ENCODE measurements around the gene LTBP2.

The LTBP2 gene

GRCh38 chr14:74493343-74494261 lies 118.4 kb downstream of the LTBP2 start, which contains the start of gene ISCA2:
Gene ISCA2, plus strand, starts transcription at chr14:74493765. Its CDS starts 10 bp downstream, at chr14:74493775.
- ATAC-seq (replicated peaks) (peak; percentile 90), DNase-seq (peak; percentile 98 to 99 (median 99))
- peaks cover 16 to 19% of the 10 kb centered on the region in 2 donors for H3K4me1 Mint-ChIP-seq (ENCODE audit: low read depth in 2 of 2)
- H3K9me3 Mint-ChIP-seq: no peaks in the 10 kb centered on the region
- H3K36me3 Mint-ChIP-seq (ENCODE audit: insufficient read depth): peaks cover 12% of the 10 kb centered on the region
- H3K27ac Mint-ChIP-seq: no peak within 1 kb of the TSS
- H3K27me3 Mint-ChIP-seq: no peaks in the 10 kb centered on the region
- no peak within 1 kb of the TSS for H3K4me3 Mint-ChIP-seq

- H3K36me3 Mint-ChIP-seq (ENCODE audit: insufficient read depth): peaks cover 12% of the 10 kb centered on the region
- no peak for ATAC-seq (replicated peaks)
- H3K4me1 Mint-ChIP-seq (ENCODE audit: low read depth in 2 of 2): peaks cover 16 to 19% of the 10 kb centered on the region in 2 donors
- no peak within 1 kb of the TSS for H3K27ac Mint-ChIP-seq
- no peaks in the 10 kb centered on the region for H3K27me3 Mint-ChIP-seq
- DNase-seq: no peak
- no peaks in the 10 kb centered on the region for H3K9me3 Mint-ChIP-seq
- no peak within 1 kb of the TSS for H3K4me3 Mint-ChIP-seq
These were observed 119.2 kb downstream of the LTBP2 start, which contains the start of gene NPC2 for GRCh38 chr14:74492776-74493342. Gene NPC2, minus strand, starts transcription at chr14:74493305. Its CDS starts 31 bp downstream, at chr14:74493274.

- DNase-seq (peak in 1 of 3 experiments; percentile 6), ATAC-seq (replicated peaks) (no peak)
- Mint-ChIP-seq H3K4me1 (ENCODE audit: low read depth in 2 of 2) (peaks cover 16 to 19% of the 10 kb centered on the region in 2 donors), H3K9me3 (no peaks in the 10 kb centered on the region), H3K36me3 (ENCODE audit: insufficient read depth) (peaks cover 12% of the 10 kb centered on the region), H3K27me3 (no peaks in the 10 kb centered on the region), H3K27ac (no peak overlapping the region), H3K4me3 (no peak overlapping the region)
These were observed 119.9 kb downstream of the LTBP2 start for GRCh38 chr14:74491956-74492775.

GRCh38 chr14:74490486-74490885 lies 121.6 kb downstream of the LTBP2 start:
- Mint-ChIP-seq H3K36me3 (ENCODE audit: insufficient read depth) (peaks cover 8% of the 10 kb centered on the region), H3K4me3 (no peak overlapping the region), H3K27ac (no peak overlapping the region), H3K4me1 (ENCODE audit: low read depth in 2 of 2) (peaks cover 16 to 18% of the 10 kb centered on the region in 2 donors), H3K27me3 (no peaks in the 10 kb centered on the region), H3K9me3 (no peaks in the 10 kb centered on the region)
- ATAC-seq (replicated peaks) (no peak), DNase-seq (no peak)

- no peak overlapping the region for H3K4me3 Mint-ChIP-seq
- H3K9me3 Mint-ChIP-seq: no peaks in the 10 kb centered on the region
- DNase-seq: no peak
- H3K27ac Mint-ChIP-seq: no peak overlapping the region
- ATAC-seq (replicated peaks): no peak
- no peaks in the 10 kb centered on the region for H3K27me3 Mint-ChIP-seq
- H3K36me3 Mint-ChIP-seq (ENCODE audit: insufficient read depth): peaks cover 14% of the 10 kb centered on the region
- H3K4me1 Mint-ChIP-seq (ENCODE audit: low read depth in 2 of 2): peaks cover 2 to 4% of the 10 kb centered on the region in 2 donors
These were observed 123.1 kb downstream of the LTBP2 start for GRCh38 chr14:74488786-74489397.

- H3K36me3 Mint-ChIP-seq (ENCODE audit: insufficient read depth): peaks cover 5% of the 10 kb centered on the region
- no peaks in the 10 kb centered on the region for H3K9me3 Mint-ChIP-seq
- no peak for ATAC-seq (replicated peaks)
- no peak for DNase-seq
- peaks cover 0 to 4% of the 10 kb centered on the region in 2 donors for H3K4me1 Mint-ChIP-seq (ENCODE audit: low read depth in 2 of 2)
- H3K27me3 Mint-ChIP-seq: no peaks in the 10 kb centered on the region
- H3K27ac Mint-ChIP-seq: no peak overlapping the region
- no peak overlapping the region for H3K4me3 Mint-ChIP-seq
These were observed 125.9 kb downstream of the LTBP2 start for GRCh38 chr14:74486164-74486563.

- ATAC-seq (replicated peaks) (no peak), DNase-seq (no peak)
- no peak overlapping the region for H3K27ac Mint-ChIP-seq
- no peak overlapping the region for H3K4me3 Mint-ChIP-seq
- no peaks in the 10 kb centered on the region for H3K27me3 Mint-ChIP-seq
- no peaks in the 10 kb centered on the region for H3K9me3 Mint-ChIP-seq
- peaks cover 5% of the 10 kb centered on the region for H3K36me3 Mint-ChIP-seq (ENCODE audit: insufficient read depth)
- H3K4me1 Mint-ChIP-seq (ENCODE audit: low read depth in 2 of 2): no peaks in the 10 kb centered on the region
These were observed 128.7 kb downstream of the LTBP2 start for GRCh38 chr14:74483321-74483720.

- H3K4me1 Mint-ChIP-seq (ENCODE audit: low read depth in 2 of 2): no peaks in the 10 kb centered on the region
- H3K9me3 Mint-ChIP-seq: no peaks in the 10 kb centered on the region
- DNase-seq (no peak), ATAC-seq (replicated peaks) (no peak)
- H3K4me3 Mint-ChIP-seq: no peak overlapping the region
- no peak overlapping the region for H3K27ac Mint-ChIP-seq
- H3K27me3 Mint-ChIP-seq: no peaks in the 10 kb centered on the region
- peaks cover 5% of the 10 kb centered on the region for H3K36me3 Mint-ChIP-seq (ENCODE audit: insufficient read depth)
These were observed 129.5 kb downstream of the LTBP2 start for GRCh38 chr14:74482571-74482970.

- Mint-ChIP-seq H3K27me3 (no peaks in the 10 kb centered on the region), H3K9me3 (no peaks in the 10 kb centered on the region), H3K27ac (no peak overlapping the region), H3K4me3 (no peak overlapping the region), H3K36me3 (ENCODE audit: insufficient read depth) (peaks cover 5% of the 10 kb centered on the region), H3K4me1 (ENCODE audit: low read depth in 2 of 2) (no peaks in the 10 kb centered on the region)
- no peak for ATAC-seq (replicated peaks)
- no peak for DNase-seq
These were observed 132.0 kb downstream of the LTBP2 start for GRCh38 chr14:74480046-74480445.

GRCh38 chr14:74478996-74479635 lies 132.9 kb downstream of the LTBP2 start:
- no peak for ATAC-seq (replicated peaks)
- Mint-ChIP-seq H3K27me3 (no peaks in the 10 kb centered on the region), H3K36me3 (ENCODE audit: insufficient read depth) (no peaks in the 10 kb centered on the region), H3K27ac (no peak overlapping the region), H3K4me1 (ENCODE audit: low read depth in 2 of 2) (no peaks in the 10 kb centered on the region), H3K9me3 (no peaks in the 10 kb centered on the region), H3K4me3 (no peak overlapping the region)
- no peak for DNase-seq

GRCh38 chr14:74476607-74477006 lies 135.4 kb downstream of the LTBP2 start:
- H3K9me3 Mint-ChIP-seq: no peaks in the 10 kb centered on the region
- peaks cover 2% of the 10 kb centered on the region for H3K36me3 Mint-ChIP-seq (ENCODE audit: insufficient read depth)
- no peak for ATAC-seq (replicated peaks)
- no peaks in the 10 kb centered on the region for H3K4me1 Mint-ChIP-seq (ENCODE audit: low read depth in 2 of 2)
- DNase-seq: no peak
- no peak overlapping the region for H3K27ac Mint-ChIP-seq
- no peaks in the 10 kb centered on the region for H3K27me3 Mint-ChIP-seq
- no peak overlapping the region for H3K4me3 Mint-ChIP-seq

- Mint-ChIP-seq H3K4me3 (no peak overlapping the region), H3K27ac (no peak overlapping the region), H3K9me3 (no peaks in the 10 kb centered on the region), H3K27me3 (no peaks in the 10 kb centered on the region), H3K36me3 (ENCODE audit: insufficient read depth) (peaks cover 2% of the 10 kb centered on the region), H3K4me1 (ENCODE audit: low read depth in 2 of 2) (no peaks in the 10 kb centered on the region)
- DNase-seq (no peak), ATAC-seq (replicated peaks) (no peak)
These were observed 135.9 kb downstream of the LTBP2 start for GRCh38 chr14:74476107-74476506.
